Tibial artery (tissue), 4 donors: Measurements from ENCODE around the gene TOR1B.

Source experiments
- DNase-seq, 2 donors: peaks; one replicate each; pipeline ENCODE4 v3.0.0-alpha.2; 2019
- H3K27ac ChIP-seq, 2 donors: fragments of 200-600 bp; sonication (generic) in 1 of 2; 1 replicate in 1 of 2; 2 replicates in 1 of 2; pipeline ENCODE4 v1.5.1; 2018 to 2019; ENCODE audit warnings: mild to moderate bottlenecking in 1 of 2
- H3K27me3 ChIP-seq, 2 donors: fragments of 200-600 bp; sonication (generic) in 1 of 2; one replicate each; pipeline versions ENCODE4 v1.5.1 to v1.6.0; 2016 to 2019
- H3K36me3 ChIP-seq, 3 donors: fragments of 200-600 bp; sonication (generic) in 2 of 3; one replicate each; pipeline ENCODE4 v1.5.1; 2016 to 2019; ENCODE audit warnings: mild to moderate bottlenecking in 2 of 3
- H3K4me1 ChIP-seq, 4 donors: fragments of 200-600 bp; sonication (generic) in 2 of 4; 1 replicate in 3 of 4; 2 replicates in 1 of 4; pipeline ENCODE4 v1.5.1; 2016 to 2019
- H3K4me3 ChIP-seq, 2 donors: fragments of 200-600 bp; sonication (generic) in 1 of 2; 1 replicate in 1 of 2; 2 replicates in 1 of 2; pipeline ENCODE4 v1.5.1; 2018 to 2019; ENCODE audit warnings: mild to moderate bottlenecking in 2 of 2
- H3K9me3 ChIP-seq, 3 donors: fragments of 200-600 bp; sonication (generic) in 1 of 3; one replicate each; pipeline ENCODE4 v1.5.1; 2016 to 2019
- intact Hi-C: fragments of 100-400 bp; cut with DNase I; formaldehyde crosslinking; loops from one replicate; pipeline ENCODE4 v1.15.0; 2023; ENCODE audit warnings: low total_unique reads
- TF ChIP-seq, protein P1 (sequence below), 2 experiments: fragments of 200-600 bp in 1 of 2; fragments of 450-650 bp in 1 of 2; IDR thresholded peaks; one replicate each; pipeline ENCODE4 v1.5.1; 2017 to 2019; ENCODE audit warnings: antibody characterized with exemption in 2 of 2, mild to moderate bottlenecking in 1 of 2, moderate library complexity in 1 of 2

TOR1B gene

DNA sequence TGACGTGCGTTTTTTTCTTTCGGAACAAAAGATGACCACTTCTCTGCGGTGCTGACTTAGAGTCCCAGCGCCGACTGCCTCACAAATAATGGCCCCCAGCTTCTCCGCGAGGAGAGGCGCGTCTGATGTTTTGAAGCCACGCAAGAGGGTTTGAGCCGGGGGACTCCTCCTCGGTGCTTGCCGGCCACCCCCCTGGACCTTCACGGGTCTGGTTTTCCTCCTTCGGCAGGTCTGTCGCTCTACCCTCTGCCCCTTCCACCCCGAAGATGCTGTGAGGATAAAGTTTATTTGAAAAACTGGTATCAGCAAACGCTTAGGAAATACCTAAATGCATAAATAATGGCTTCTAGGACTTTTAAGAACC is 32.9 kb downstream of the TOR1B start:
- peaks cover 20 to 25% (median 22%) of the 10 kb centered on the region in 3 donors for H3K36me3 ChIP-seq
- peak overlapping the region; percentile 90 to 97 for H3K4me3 ChIP-seq
- peaks cover 0 to 55% (median 40%) of the 10 kb centered on the region in 4 donors for H3K4me1 ChIP-seq
- H3K27me3 ChIP-seq, result no peaks in the 10 kb centered on the region
- peak overlapping the region; percentile 91 to 96 for H3K27ac ChIP-seq
- DNase-seq, result no peak
- intact Hi-C loops, result loop anchor here (5.0 kb wide), 2 partner anchors 46 to 206 kb away; partner anchors contain the start of gene FNBP1
- TF ChIP-seq, protein P1, sequence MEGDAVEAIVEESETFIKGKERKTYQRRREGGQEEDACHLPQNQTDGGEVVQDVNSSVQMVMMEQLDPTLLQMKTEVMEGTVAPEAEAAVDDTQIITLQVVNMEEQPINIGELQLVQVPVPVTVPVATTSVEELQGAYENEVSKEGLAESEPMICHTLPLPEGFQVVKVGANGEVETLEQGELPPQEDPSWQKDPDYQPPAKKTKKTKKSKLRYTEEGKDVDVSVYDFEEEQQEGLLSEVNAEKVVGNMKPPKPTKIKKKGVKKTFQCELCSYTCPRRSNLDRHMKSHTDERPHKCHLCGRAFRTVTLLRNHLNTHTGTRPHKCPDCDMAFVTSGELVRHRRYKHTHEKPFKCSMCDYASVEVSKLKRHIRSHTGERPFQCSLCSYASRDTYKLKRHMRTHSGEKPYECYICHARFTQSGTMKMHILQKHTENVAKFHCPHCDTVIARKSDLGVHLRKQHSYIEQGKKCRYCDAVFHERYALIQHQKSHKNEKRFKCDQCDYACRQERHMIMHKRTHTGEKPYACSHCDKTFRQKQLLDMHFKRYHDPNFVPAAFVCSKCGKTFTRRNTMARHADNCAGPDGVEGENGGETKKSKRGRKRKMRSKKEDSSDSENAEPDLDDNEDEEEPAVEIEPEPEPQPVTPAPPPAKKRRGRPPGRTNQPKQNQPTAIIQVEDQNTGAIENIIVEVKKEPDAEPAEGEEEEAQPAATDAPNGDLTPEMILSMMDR (IDR thresholded peaks at IDR 0.05), result no peak
- H3K9me3 ChIP-seq, result no peaks in the 10 kb centered on the region

- peak overlapping the region; percentile 90 to 97 for H3K4me3 ChIP-seq
- peak overlapping the region; percentile 91 to 96 for H3K27ac ChIP-seq
- no peaks in the 10 kb centered on the region for H3K9me3 ChIP-seq
- DNase-seq, result peak in 1 of 2 donors; percentile 27
- peaks cover 0 to 55% (median 40%) of the 10 kb centered on the region in 4 donors for H3K4me1 ChIP-seq
- TF ChIP-seq, protein P1 (IDR thresholded peaks at IDR 0.05), result no peak
- intact Hi-C loops, result loop anchor here (5.0 kb wide), 2 partner anchors 46 to 206 kb away; partner anchors contain the start of gene FNBP1
- no peaks in the 10 kb centered on the region for H3K27me3 ChIP-seq
- H3K36me3 ChIP-seq, result peaks cover 14 to 23% (median 16%) of the 10 kb centered on the region in 3 donors
Measured at GRCh38 chr9:129836311-129837007, 33.5 kb downstream of the TOR1B start.

DNA sequence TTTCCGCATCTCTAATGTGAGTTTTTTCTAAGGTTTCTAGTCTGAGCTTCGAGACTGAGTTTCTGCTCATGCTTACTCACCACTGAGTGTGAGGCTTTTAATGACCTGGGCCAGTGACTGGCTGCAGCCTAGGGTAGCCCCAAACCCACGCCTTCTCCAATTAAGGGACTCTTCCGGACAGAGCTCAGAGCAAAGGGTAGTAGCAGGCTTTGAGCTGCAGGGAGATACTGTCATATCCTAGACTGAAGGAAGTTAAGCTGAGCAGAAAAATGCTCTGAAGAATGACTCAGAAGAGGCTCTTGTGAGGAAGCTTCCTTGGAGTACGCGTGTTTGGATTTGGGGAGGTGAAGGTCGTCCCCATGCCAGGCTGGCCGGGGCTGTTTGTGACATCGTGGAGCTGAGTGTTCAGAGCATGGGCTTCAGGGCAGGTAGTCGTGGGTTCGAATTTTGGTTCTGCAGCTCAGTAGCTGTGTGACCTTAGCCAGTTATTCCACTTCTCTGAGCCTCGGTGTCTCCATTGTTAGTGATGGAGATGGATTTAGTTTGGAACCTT is 35.8 kb downstream of the TOR1B start:
- H3K27ac ChIP-seq, result peak overlapping the region in 1 of 2 donors; percentile 1
- peaks cover 0 to 50% (median 35%) of the 10 kb centered on the region in 4 donors for H3K4me1 ChIP-seq
- H3K9me3 ChIP-seq, result no peaks in the 10 kb centered on the region
- H3K4me3 ChIP-seq, result no peak overlapping the region
- H3K36me3 ChIP-seq, result peaks cover 0 to 16% (median 8%) of the 10 kb centered on the region in 3 donors
- H3K27me3 ChIP-seq, result no peaks in the 10 kb centered on the region
- intact Hi-C loops, result loop anchor here (5.0 kb wide), 2 partner anchors 44 to 204 kb away; partner anchors contain the start of gene FNBP1
- TF ChIP-seq, protein P1 (IDR thresholded peaks at IDR 0.05), result no peak
- no peak for DNase-seq

DNA sequence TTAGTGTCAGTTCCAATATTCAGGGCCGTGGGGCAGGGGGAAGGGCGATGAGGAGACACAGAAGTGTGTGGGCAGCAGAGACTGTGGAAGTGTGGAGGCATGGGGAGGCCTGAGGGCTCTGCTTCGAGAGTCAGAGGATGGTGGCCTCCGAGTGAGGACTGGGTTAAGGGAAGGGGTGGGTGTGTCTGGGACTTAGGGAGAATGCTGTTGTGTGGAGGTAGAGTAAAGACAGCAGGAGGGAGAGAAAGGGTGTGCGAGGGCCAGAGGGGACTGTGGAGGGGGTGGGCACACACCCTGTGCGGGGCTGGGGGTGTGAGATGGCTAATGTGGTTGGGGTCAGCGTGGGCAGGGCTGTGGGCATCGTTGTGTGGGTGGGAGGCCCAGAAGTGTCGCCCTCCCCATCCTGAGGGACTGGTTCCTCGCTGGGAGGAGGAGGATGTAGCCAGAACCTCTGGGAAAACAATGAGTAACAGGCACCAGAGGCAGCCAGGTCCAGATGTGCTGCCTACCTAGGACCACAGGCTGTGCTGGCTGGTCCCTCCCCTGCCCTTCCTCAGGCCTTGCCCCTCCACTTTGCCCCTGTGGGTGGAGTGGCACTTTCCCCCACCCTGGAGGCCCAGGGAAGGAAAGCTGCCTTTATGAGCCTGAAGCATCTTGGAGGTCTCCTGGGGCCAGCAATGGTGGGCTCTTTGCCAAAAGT is 36.5 kb downstream of the TOR1B start:
- H3K4me1 ChIP-seq, result peaks cover 0 to 43% (median 30%) of the 10 kb centered on the region in 4 donors
- intact Hi-C loops, result loop anchor here (5.0 kb wide), 2 partner anchors 43 to 203 kb away; partner anchors contain the start of gene FNBP1
- no peak overlapping the region for H3K4me3 ChIP-seq
- DNase-seq, result no peak
- H3K27me3 ChIP-seq, result no peaks in the 10 kb centered on the region
- no peaks in the 10 kb centered on the region for H3K9me3 ChIP-seq
- H3K27ac ChIP-seq, result peak overlapping the region in 1 of 2 donors; percentile 1
- H3K36me3 ChIP-seq, result peaks cover 0 to 17% (median 10%) of the 10 kb centered on the region in 3 donors
- TF ChIP-seq, protein P1 (IDR thresholded peaks at IDR 0.05), result no peak

- no peak overlapping the region for H3K27ac ChIP-seq
- peaks cover 0 to 43% (median 30%) of the 10 kb centered on the region in 4 donors for H3K4me1 ChIP-seq
- no peaks in the 10 kb centered on the region for H3K27me3 ChIP-seq
- no peak overlapping the region for H3K4me3 ChIP-seq
- no peaks in the 10 kb centered on the region for H3K9me3 ChIP-seq
- peaks cover 0 to 17% (median 10%) of the 10 kb centered on the region in 3 donors for H3K36me3 ChIP-seq
- TF ChIP-seq, protein P1 (IDR thresholded peaks at IDR 0.05), result no peak
- intact Hi-C loops, result no loop called here
- no peak for DNase-seq
Measured at GRCh38 chr9:129840034-129840433, 37.0 kb downstream of the TOR1B start.
